K562 (cell line): ENCODE data around the gene EPS8. TPM values are rescaled to one million over a fixed set of nuclear protein-coding genes. Genes with fewer than 3 reads are reported as not detected.

Source experiments
- ATAC-seq: fragments of 200-7000 bp; cut with Tn5 transposase; 3 replicates; pipeline ENCODE4 v1.9.1; 2020; ENCODE audit warnings: moderate library complexity
- BruUV-seq: library from RNA; stranded (reverse); fragments of 400-500 nt; replicated peaks from 2 replicates; lab custom pipeline; 2021; lab: Mats Ljungman, UMichigan
- CTCF ChIA-PET: fragments of 300-600 bp; formaldehyde crosslinking; extraction: SDS; loops from one replicate; lab custom pipeline; 2021; ENCODE audit warnings: low intra/inter-chr PET ratio; lab: Yijun Ruan, JAX
- POLR2A ChIA-PET: fragments of 300-600, 350-650 bp; sonication (Branson Sonifier 250); formaldehyde crosslinking; extraction: SDS; loops from one replicate; lab custom pipeline; 2021; ENCODE audit warnings: antibody characterized with exemption, inconsistent platforms; lab: Yijun Ruan, JAX
- DNase-seq, 4 experiments: peaks; one replicate each; pipeline versions ENCODE4 v3.0.0 to v3.0.0-alpha.2; 2011 to 2018; ENCODE audit warnings: low spot score in 3 of 4, mixed read lengths in 3 of 4; ENCODE audit errors: extremely low read depth in 1 of 4
- FAIRE-seq: peaks from 2 replicates; lab custom pipeline; 2011; peaks lifted over from hg19 to GRCh38; lab: Jason Lieb, UNC
- H2AFZ ChIP-seq: 2 replicates; pipeline ENCODE4 v1.6.0; 2011; ENCODE audit warnings: low read depth, low read length, control low read depth, inconsistent platforms
- H3K27ac ChIP-seq: fragments of 200-600 bp; 3 replicates; pipeline ENCODE4 v1.8.0; 2011; ENCODE audit warnings: low read depth, mild to moderate bottlenecking, control low read depth, inconsistent platforms, low read length, moderate library complexity, mixed read lengths; ENCODE audit errors: extremely low read depth
- H3K27me3 ChIP-seq, 2 experiments: fragments of 300-600 bp in 1 of 2; 2 replicates in 1 of 2; 3 replicates in 1 of 2; pipeline versions ENCODE4 v1.6.0 to v1.8.0; 2011; ENCODE audit warnings: inconsistent platforms in 2 of 2, low read length in 2 of 2, mild to moderate bottlenecking in 1 of 2, mixed read lengths in 1 of 2, moderate library complexity in 1 of 2; ENCODE audit not compliant: control insufficient read depth in 2 of 2, insufficient read depth in 2 of 2
- H3K36me3 ChIP-seq: fragments of 300-600 bp; 3 replicates; pipeline ENCODE4 v1.8.0; 2011; ENCODE audit warnings: mild to moderate bottlenecking, low read length, inconsistent platforms; ENCODE audit not compliant: control insufficient read depth, insufficient read depth
- H3K4me1 ChIP-seq, 2 experiments: fragments of 200-600 bp in 1 of 2; replicated peaks in 1 of 2; 2 replicates in 1 of 2; 3 replicates in 1 of 2; pipeline versions ENCODE4 v1.5.1 to v1.8.0; 2011; ENCODE audit warnings: inconsistent platforms in 2 of 2, low read length in 2 of 2, mild to moderate bottlenecking in 1 of 2, mixed read lengths in 1 of 2, moderate library complexity in 1 of 2; ENCODE audit not compliant: control insufficient read depth in 2 of 2, insufficient read depth in 2 of 2
- H3K4me2 ChIP-seq: 2 replicates; pipeline ENCODE4 v1.6.1; 2011; ENCODE audit warnings: low read length, control low read depth, inconsistent platforms, mixed read lengths; ENCODE audit not compliant: insufficient read depth
- H3K4me3 ChIP-seq: fragments of 200-600 bp; sonication (generic), shearing (Covaris generic); 2 replicates; pipeline ENCODE4 v1.5.1; 2016; ENCODE audit warnings: control low read depth, inconsistent platforms
- H3K79me2 ChIP-seq: fragments of 200-600 bp; 3 replicates; pipeline ENCODE4 v1.8.0; 2011; ENCODE audit warnings: low read length, inconsistent platforms; ENCODE audit not compliant: control insufficient read depth, insufficient read depth
- H3K9ac ChIP-seq, 2 experiments: 2 replicates each; pipeline versions ENCODE4 v1.6.0 to v1.6.1; 2011; ENCODE audit warnings: low read depth in 2 of 2, low read length in 2 of 2, control low read depth in 1 of 2, inconsistent platforms in 1 of 2, mild to moderate bottlenecking in 1 of 2, mixed read lengths in 1 of 2; ENCODE audit not compliant: insufficient read depth in 1 of 2
- H3K9me1 ChIP-seq: one replicate; pipeline ENCODE4 v1.6.0; 2011; ENCODE audit warnings: inconsistent platforms, mild to moderate bottlenecking, low read length, moderate library complexity; ENCODE audit not compliant: control insufficient read depth, insufficient read depth
- H3K9me3 ChIP-seq: replicated peaks from 2 replicates; pipeline ENCODE4 v1.5.1; 2011; ENCODE audit warnings: low read depth, low read length, inconsistent platforms; ENCODE audit not compliant: control insufficient read depth, insufficient read depth
- H4K20me1 ChIP-seq: replicated peaks from 2 replicates; pipeline ENCODE4 v1.6.1; 2011; ENCODE audit warnings: low read length, inconsistent platforms, mixed read lengths; ENCODE audit not compliant: control insufficient read depth, insufficient read depth
- HDGF ChIP-seq: fragments of 450-650 bp; IDR thresholded peaks from 2 replicates; pipeline ENCODE4 v1.6.1; 2016
- ZBTB7A ChIP-seq: IDR thresholded peaks from 2 replicates; pipeline ENCODE4 v1.6.1; 2011; ENCODE audit warnings: low read depth, mild to moderate bottlenecking, low read length, moderate library complexity, borderline replicate concordance; ENCODE audit not compliant: control insufficient read depth
- WGBS: fragments of 100-300 bp; shearing (Covaris generic); methylation state at CpG from one replicate; pipeline ENCODE4 v1.1.6; 2016; ENCODE audit warnings: low coverage, mixed read lengths; ENCODE audit not compliant: insufficient coverage; ENCODE audit errors: missing lambda C conversion rate; 5-methylcytosine and 5-hydroxymethylcytosine counted together
- in situ Hi-C: fragments of 300-500 bp; cut with MboI; formaldehyde crosslinking; loops from 4 replicates; pipeline ENCODE4 v1.15.0; 2018; ENCODE audit warnings: inconsistent platforms, mixed read lengths
- intact Hi-C: fragments of 100-400 bp; cut with micrococcal nuclease; formaldehyde crosslinking; loops from 2 replicates; pipeline ENCODE4 v1.14.2; 2022
- polyA plus RNA-seq, 8 experiments: library from polyadenylated mRNA; depleted of rRNA in 4 of 8; stranded (reverse) in 5 of 8; unstranded in 3 of 8; fragments of >200 nt; fragmentation: Nextera tagmentation in 2 of 8; fragmentation: Illumina TruSeq in 1 of 8; extraction: Ambion mirVana in 2 of 8; extraction: Trizol in 1 of 8; gene quantifications; 2 replicates each; pipeline versions ENCODE4 v1.2.1 to v1.2.3, GENCODE V29; 2011 to 2014; ENCODE audit warnings: inconsistent platforms in 1 of 8, missing spikeins in 1 of 8
- total RNA-seq, 7 experiments: library from RNA; depleted of rRNA in 6 of 7; stranded (reverse); fragments of >200 nt in 6 of 7; fragmentation: Illumina TruSeq in 2 of 7; extraction: Trizol in 2 of 7; gene quantifications; 2 replicates each; pipeline versions ENCODE4 v1.2.1 to v1.2.3, GENCODE V29; 2011 to 2021; ENCODE audit warnings: low replicate concordance in 1 of 7
- TF ChIP-seq, protein P1 (sequence below), 2 experiments: fragments of 450-650 bp; IDR thresholded peaks; 2 replicates each; pipeline ENCODE4 v1.6.1; 2016; ENCODE audit warnings: mild to moderate bottlenecking in 2 of 2, borderline replicate concordance in 1 of 2, low read depth in 1 of 2, moderate library complexity in 1 of 2
- TF ChIP-seq, protein P2 (sequence below), 2 experiments: fragments of 450-650 bp in 1 of 2; IDR thresholded peaks; 2 replicates each; pipeline ENCODE4 v1.6.1; 2011 to 2017; ENCODE audit warnings: low read depth in 2 of 2, antibody characterized with exemption in 1 of 2, borderline replicate concordance in 1 of 2, low read length in 1 of 2, mild to moderate bottlenecking in 1 of 2, mixed read lengths in 1 of 2; ENCODE audit not compliant: control insufficient read depth in 1 of 2
- TF ChIP-seq, protein P3 (sequence below), 2 experiments: fragments of 450-650 bp in 1 of 2; sonication (generic) in 1 of 2; formaldehyde crosslinking in 1 of 2; IDR thresholded peaks in 1 of 2; conservative IDR thresholded peaks in 1 of 2; 2 replicates each; pipeline versions ENCODE4 v1.6.1 to v1.8.1; 2016 to 2023; ENCODE audit warnings: mild to moderate bottlenecking in 2 of 2, moderate library complexity in 2 of 2, inconsistent platforms in 1 of 2, missing genetic modification reagents in 1 of 2

EPS8 gene
- total and polyA plus RNA-seq, 9 of the 15 experiments (the other 6 are each of a cell fraction or from before 2014, with no cell fraction given): 0.10 to 1.9 (median 0.33) TPM

DNA sequence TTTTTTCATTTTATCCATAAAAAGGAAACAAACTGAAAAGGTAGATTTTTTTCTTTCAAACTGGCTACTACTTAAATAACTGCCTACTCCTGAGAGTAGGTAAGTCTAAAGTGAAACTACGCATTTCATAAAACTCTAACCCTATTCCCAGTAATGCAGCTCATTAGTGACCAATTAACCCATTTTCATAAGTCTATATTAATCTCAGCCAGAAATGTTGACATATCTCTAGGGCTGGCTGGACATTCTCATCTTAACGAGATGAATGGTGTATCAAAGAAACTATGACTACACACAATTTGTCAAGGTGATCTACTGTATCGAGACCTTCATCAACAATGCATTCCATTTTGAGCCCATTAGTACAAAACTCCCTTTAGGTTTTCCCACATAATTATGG is 57.2 kb downstream of the EPS8 start:
- Histone ChIP-seq H3K36me3 (no peaks in the 10 kb centered on the region), H3K4me3 (no peak overlapping the region), H3K4me1 (no peaks in the 10 kb centered on the region), H3K9me1 (no peaks in the 10 kb centered on the region), H2AFZ (no peak overlapping the region), H4K20me1 (no peaks in the 10 kb centered on the region), H3K27ac (no peak overlapping the region), H3K9me3 (no peaks in the 10 kb centered on the region), H3K79me2 (no peaks in the 10 kb centered on the region), H3K4me2 (no peak overlapping the region), H3K9ac (no peak overlapping the region), H3K27me3 (no peaks in the 10 kb centered on the region)
- in situ Hi-C loops (no loop called here), intact Hi-C loops (no loop called here)
- no TSS peak for BruUV-seq
- 7% methylated on average over 3 of the region's 3 CpGs for WGBS
- CTCF ChIA-PET: no interaction called here
- FAIRE-seq: no peak
- POLR2A ChIA-PET: no interaction called here
- DNase-seq: no peak
- ATAC-seq: no peak
- TF ChIP-seq HDGF (no peak), ZBTB7A (no peak)
- TF ChIP-seq, protein P1, sequence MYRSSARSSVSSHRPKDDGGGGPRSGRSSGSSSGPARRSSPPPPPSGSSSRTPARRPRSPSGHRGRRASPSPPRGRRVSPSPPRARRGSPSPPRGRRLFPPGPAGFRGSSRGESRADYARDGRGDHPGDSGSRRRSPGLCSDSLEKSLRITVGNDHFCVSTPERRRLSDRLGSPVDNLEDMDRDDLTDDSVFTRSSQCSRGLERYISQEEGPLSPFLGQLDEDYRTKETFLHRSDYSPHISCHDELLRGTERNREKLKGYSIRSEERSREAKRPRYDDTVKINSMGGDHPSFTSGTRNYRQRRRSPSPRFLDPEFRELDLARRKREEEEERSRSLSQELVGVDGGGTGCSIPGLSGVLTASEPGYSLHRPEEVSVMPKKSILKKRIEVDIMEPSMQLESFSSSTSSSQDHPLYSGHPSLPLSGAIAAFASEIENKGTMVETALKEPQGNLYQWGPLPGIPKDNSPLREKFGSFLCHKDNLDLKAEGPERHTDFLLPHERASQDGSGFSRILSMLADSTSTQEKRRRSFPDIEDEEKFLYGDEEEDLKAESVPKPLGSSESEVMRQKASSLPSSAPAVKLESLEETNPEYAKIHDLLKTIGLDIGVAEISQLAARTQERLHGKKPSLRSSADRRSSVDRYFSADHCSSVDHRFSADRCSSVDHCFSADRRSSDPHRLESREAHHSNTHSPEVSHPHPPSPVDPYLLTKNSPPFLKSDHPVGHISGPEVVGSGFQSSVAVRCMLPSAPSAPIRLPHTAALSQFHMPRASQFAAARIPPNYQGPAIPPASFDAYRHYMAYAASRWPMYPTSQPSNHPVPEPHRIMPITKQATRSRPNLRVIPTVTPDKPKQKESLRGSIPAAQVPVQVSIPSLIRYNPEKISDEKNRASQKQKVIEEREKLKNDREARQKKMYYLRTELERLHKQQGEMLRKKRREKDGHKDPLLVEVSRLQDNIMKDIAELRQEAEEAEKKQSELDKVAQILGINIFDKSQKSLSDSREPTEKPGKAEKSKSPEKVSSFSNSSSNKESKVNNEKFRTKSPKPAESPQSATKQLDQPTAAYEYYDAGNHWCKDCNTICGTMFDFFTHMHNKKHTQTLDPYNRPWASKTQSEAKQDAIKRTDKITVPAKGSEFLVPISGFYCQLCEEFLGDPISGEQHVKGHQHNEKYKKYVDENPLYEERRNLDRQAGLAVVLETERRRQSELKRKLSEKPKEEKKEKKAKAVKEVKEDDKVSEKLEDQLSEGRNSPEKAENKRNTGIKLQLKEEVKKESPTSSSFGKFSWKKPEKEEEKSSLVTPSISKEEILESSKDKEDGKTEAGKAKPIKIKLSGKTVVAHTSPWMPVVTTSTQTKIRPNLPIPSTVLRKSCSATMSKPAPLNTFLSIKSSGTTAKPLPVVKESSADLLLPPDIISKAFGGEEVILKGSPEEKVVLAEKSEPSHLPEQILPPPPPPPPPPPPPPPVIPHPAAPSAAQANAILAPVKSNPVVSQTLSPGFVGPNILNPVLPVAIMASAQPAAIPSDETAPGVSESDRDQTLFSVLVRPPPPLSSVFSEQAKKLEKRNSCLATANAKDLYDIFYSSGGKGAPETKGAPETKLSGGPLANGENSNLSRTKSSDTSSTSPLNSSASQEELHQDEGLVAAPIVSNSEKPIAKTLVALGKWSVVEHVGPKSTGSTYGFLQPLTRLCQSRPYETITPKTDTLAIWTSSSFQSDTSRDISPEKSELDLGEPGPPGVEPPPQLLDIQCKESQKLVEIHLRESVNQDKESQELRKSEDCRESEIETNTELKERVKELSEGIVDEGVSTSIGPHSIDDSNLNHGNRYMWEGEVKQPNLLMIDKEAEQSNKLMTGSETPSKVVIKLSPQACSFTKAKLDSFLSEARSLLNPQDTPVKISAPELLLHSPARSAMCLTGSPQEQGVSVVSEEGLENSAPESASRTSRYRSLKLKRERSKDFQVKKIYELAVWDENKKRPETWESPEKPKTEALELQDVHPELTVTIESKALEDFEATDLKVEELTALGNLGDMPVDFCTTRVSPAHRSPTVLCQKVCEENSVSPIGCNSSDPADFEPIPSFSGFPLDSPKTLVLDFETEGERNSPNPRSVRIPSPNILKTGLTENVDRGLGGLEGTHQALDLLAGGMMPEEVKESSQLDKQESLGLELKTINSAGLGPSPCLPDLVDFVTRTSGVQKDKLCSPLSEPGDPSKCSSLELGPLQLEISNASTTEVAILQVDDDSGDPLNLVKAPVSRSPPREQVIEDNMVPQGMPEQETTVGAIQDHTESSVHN (IDR thresholded peaks at IDR 0.05; ENCODE audit: borderline replicate concordance in 1 of 2, low read depth in 1 of 2): no peak
- TF ChIP-seq, protein P2, sequence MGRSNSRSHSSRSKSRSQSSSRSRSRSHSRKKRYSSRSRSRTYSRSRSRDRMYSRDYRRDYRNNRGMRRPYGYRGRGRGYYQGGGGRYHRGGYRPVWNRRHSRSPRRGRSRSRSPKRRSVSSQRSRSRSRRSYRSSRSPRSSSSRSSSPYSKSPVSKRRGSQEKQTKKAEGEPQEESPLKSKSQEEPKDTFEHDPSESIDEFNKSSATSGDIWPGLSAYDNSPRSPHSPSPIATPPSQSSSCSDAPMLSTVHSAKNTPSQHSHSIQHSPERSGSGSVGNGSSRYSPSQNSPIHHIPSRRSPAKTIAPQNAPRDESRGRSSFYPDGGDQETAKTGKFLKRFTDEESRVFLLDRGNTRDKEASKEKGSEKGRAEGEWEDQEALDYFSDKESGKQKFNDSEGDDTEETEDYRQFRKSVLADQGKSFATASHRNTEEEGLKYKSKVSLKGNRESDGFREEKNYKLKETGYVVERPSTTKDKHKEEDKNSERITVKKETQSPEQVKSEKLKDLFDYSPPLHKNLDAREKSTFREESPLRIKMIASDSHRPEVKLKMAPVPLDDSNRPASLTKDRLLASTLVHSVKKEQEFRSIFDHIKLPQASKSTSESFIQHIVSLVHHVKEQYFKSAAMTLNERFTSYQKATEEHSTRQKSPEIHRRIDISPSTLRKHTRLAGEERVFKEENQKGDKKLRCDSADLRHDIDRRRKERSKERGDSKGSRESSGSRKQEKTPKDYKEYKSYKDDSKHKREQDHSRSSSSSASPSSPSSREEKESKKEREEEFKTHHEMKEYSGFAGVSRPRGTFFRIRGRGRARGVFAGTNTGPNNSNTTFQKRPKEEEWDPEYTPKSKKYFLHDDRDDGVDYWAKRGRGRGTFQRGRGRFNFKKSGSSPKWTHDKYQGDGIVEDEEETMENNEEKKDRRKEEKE (IDR thresholded peaks at IDR 0.05; ENCODE audit: borderline replicate concordance in 1 of 2, control insufficient read depth in 1 of 2, low read depth in 2 of 2, low read length in 1 of 2): no peak
- TF ChIP-seq, protein P3, sequence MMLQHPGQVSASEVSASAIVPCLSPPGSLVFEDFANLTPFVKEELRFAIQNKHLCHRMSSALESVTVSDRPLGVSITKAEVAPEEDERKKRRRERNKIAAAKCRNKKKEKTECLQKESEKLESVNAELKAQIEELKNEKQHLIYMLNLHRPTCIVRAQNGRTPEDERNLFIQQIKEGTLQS (IDR thresholded peaks at IDR 0.05): no peak
- TF ChIP-seq, protein P3 (CRISPR knock-in tag; conservative IDR thresholded peaks at IDR 0.05): no peak
